Measurements from ENCODE around the gene GHDC. TPM values are rescaled to one million over a fixed set of nuclear protein-coding genes. Genes with fewer than 3 reads are reported as not detected.

GHDC gene
- total RNA-seq, 1 donor from 2014 or later, result 33.4 TPM

DNA sequence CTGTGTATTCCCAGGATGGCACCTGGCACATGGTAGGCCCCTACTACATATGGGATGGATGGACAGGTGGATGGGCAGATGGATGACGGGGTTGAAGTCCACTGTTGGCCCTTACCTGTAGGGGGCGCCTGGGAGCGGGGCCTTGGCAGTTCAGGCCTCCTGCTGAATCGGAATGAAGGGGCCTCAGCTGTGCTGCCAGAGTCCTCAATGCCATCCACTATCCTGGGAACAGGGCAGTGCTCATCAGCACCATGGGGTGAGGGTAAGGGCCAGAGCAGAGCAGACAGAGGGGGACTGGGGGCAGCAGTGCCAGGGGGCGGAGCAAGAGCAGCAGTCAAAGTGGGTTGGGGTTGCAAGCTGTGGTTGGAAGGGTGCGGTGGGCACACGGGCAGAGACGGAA lies 31.2 kb downstream of the GHDC start:
- TF ChIP-seq, protein P1, sequence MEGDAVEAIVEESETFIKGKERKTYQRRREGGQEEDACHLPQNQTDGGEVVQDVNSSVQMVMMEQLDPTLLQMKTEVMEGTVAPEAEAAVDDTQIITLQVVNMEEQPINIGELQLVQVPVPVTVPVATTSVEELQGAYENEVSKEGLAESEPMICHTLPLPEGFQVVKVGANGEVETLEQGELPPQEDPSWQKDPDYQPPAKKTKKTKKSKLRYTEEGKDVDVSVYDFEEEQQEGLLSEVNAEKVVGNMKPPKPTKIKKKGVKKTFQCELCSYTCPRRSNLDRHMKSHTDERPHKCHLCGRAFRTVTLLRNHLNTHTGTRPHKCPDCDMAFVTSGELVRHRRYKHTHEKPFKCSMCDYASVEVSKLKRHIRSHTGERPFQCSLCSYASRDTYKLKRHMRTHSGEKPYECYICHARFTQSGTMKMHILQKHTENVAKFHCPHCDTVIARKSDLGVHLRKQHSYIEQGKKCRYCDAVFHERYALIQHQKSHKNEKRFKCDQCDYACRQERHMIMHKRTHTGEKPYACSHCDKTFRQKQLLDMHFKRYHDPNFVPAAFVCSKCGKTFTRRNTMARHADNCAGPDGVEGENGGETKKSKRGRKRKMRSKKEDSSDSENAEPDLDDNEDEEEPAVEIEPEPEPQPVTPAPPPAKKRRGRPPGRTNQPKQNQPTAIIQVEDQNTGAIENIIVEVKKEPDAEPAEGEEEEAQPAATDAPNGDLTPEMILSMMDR (IDR thresholded peaks at IDR 0.05), result peak; percentile 36
- H3K36me3 ChIP-seq, result no peaks in the 10 kb centered on the region
- no peak overlapping the region for H3K27ac ChIP-seq
- no peak overlapping the region for H3K4me3 ChIP-seq
- no peaks in the 10 kb centered on the region for H3K9me3 ChIP-seq
- DNase-seq (no peak), ATAC-seq (peak; percentile 22 to 23)
- intact Hi-C loops (cut with DNase I), result no loop called here
- H3K4me1 ChIP-seq, result no peaks in the 10 kb centered on the region
- H3K27me3 ChIP-seq (ENCODE audit: low read depth), result no peaks in the 10 kb centered on the region

DNA sequence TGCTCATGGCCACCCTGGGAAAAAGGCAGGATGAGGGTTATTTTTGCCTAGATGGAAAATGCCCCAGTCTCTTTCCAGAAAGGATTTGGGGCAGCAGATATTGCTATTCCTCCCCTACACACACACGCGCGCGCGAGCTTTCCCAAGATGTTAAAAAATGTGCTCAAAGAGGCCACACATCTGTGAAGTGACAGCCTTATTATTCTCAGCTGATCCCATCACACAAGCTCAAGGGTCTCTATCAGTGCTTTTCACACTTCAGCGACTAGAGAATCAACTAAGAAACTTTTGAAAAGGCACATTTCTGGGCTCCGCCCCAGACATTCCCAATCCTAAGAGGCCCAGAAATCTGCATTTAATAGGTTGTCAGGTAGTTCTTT lies 33.8 kb downstream of the GHDC start:
- DNase-seq (no peak), ATAC-seq (no peak)
- intact Hi-C loops (cut with DNase I), result no loop called here
- Histone ChIP-seq H3K27ac (no peak overlapping the region), H3K27me3 (ENCODE audit: low read depth) (no peaks in the 10 kb centered on the region), H3K36me3 (no peaks in the 10 kb centered on the region), H3K4me3 (no peak overlapping the region), H3K4me1 (peaks cover 4% of the 10 kb centered on the region), H3K9me3 (no peaks in the 10 kb centered on the region)
- TF ChIP-seq, protein P1 (IDR thresholded peaks at IDR 0.05), result no peak

DNA sequence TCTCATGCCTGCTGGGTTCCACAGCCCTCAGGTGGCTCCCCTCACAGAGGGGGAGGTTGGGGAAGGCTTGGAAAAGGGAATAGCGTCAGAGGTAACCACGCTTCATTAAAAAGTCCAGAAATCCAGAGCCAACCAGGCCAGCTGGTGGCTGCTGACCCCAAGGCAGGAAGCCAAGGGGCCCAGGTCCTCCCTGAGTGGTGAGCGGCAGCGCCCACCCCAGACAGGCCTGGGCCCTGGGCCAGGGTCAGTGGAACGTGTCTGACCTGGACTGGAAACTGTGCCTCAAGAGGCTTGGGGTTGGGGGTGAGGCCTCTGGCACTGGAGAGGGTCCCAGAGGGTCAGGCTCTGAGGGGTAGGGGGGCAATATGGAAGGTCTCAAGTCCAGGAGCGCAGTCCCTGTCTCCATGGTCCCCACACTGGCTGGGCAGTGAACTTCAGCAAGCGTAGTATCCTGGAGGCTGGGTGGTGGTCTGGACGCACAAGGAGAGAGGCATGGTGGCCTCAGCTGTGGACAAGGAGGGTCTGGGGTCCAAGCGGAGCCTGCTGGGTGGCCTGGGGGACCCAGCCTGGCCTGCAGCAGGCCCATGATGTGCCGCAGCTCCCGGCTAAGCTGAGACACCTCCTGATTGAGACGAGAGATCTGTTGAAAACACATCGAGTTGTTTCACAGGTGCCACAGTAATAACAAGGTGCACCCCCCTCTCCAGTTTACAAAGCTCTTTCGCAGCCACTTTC lies 34.3 kb downstream of the GHDC start:
- TF ChIP-seq, protein P1 (IDR thresholded peaks at IDR 0.05), result no peak
- Histone ChIP-seq H3K36me3 (no peaks in the 10 kb centered on the region), H3K9me3 (no peaks in the 10 kb centered on the region), H3K27me3 (ENCODE audit: low read depth) (no peaks in the 10 kb centered on the region), H3K4me1 (peaks cover 8% of the 10 kb centered on the region), H3K4me3 (no peak overlapping the region), H3K27ac (no peak overlapping the region)
- DNase-seq (no peak), ATAC-seq (no peak)
- intact Hi-C loops (cut with DNase I), result no loop called here

DNA sequence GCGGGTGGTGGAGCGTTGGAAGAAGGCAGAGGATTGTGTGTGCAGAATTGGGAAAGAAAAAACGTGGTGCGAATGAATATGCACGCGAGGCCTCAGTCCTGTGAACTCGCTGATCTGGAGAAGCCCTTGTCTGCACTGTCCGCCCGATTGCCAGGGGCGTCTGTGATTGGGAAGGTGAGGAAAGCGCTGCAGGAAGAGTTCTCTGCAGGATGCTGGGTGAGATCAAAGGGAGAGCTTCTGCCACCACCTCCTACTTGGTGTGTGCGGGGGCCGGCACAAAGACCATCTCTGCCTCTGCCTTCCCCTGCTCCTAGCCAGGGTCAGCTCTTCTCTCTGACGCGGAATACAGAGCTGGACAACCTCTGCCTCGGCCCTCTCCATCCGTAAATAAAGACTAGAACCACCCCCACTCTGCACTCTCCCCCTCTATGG lies 38.7 kb downstream of the GHDC start:
- ATAC-seq, result no peak
- Histone ChIP-seq H3K4me1 (peaks cover 37% of the 10 kb centered on the region), H3K27me3 (ENCODE audit: low read depth) (no peaks in the 10 kb centered on the region), H3K36me3 (peaks cover 11% of the 10 kb centered on the region), H3K9me3 (no peaks in the 10 kb centered on the region), H3K4me3 (peak overlapping the region; percentile 100), H3K27ac (peak overlapping the region; percentile 92)
- intact Hi-C loops (cut with DNase I), result no loop called here
- TF ChIP-seq, protein P1 (IDR thresholded peaks at IDR 0.05), result no peak
- no peak for DNase-seq

DNA sequence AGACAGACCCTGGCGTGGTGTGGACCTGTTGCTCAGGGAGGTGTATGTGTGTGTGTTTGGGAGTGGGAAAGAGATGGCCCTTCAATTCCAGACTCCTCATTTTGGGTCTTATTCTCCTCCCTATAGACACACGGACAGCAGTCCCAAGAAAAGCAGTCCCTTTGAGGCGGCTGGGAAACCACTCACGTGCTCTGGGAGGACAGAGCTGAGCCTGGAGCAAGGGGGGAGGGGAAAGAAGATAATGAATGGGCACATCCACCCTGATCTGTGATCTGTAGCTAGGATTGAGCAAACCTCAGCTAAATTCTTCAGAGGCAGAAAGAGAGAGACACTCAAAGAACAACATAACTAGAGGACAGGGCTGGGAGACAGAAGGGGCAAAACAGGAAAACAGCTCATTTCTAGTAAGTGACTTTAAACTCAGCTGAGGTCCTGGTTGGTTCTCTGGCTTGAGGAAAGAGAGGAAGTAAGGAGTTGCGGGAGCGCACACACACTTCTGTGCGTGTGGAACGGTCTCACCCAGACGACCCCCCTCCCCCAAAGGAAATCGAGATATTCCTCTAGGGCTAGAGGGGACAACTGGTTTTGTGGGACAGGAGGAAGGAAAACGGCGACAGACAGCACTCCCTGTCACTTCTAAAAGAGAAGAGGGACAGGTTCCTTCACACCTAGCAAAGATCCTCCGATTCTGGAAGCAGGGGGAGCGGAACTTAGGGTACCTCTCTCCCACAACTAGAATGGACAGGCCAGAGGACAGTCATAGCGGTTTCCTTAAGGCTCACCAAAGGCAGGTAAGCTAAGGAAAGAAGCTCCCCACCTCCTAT lies 40.2 kb downstream of the GHDC start:
- no peak for DNase-seq
- Histone ChIP-seq H3K27me3 (ENCODE audit: low read depth) (no peaks in the 10 kb centered on the region), H3K27ac (peak overlapping the region; percentile 92), H3K36me3 (peaks cover 25% of the 10 kb centered on the region), H3K4me1 (peaks cover 39% of the 10 kb centered on the region), H3K4me3 (peak overlapping the region; percentile 100), H3K9me3 (no peaks in the 10 kb centered on the region)
- intact Hi-C loops (cut with DNase I), result no loop called here
- peak in 1 of 2 donors; percentile 8 for ATAC-seq
- TF ChIP-seq, protein P1 (IDR thresholded peaks at IDR 0.05), result no peak
